Measurements from ENCODE around the gene MAN2A1.

The MAN2A1 gene

DNA sequence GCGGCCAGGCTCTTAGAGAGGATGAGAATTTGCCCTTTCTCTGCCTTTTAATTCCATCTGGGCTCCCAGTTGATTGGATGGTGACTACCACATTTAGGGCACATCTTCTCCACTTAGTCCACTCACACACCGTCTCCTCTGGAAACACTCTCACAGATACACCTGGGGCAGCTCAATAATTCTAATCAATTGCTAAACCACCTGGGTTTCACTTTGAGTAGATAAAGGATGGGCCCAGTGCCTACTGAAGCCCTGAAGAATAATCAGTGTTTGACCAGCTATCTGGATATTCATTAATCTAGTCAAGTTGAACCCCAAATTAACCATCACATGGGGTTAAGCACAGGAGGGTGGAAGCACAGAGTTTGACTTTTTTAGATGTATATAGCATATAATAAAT, 19.1 kb downstream of the MAN2A1 start:
- DNase-seq = no peak

DNA sequence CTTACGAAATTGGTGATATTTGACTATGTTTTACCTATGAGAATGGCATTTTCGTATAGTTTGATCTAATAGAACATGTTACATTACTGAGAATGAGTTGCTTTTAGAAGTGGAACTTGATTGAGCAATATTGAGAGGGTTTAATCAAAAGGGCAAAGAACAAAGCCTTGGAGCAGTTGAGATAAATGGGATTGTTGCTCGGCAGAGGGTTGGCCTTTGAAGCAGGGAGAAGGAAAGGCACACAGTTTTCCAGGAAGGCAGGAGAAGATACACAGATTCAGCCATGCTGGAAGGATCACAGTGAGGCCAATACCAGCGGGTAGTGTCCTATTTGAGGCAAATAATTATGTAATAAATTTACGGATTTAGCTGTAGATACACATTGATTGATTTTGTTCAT, 19.5 kb downstream of the MAN2A1 start:
- no peak for DNase-seq

- DNase-seq = no peak
These were observed 21.9 kb downstream of the MAN2A1 start for GRCh38 chr5:109711673-109712072.

DNA sequence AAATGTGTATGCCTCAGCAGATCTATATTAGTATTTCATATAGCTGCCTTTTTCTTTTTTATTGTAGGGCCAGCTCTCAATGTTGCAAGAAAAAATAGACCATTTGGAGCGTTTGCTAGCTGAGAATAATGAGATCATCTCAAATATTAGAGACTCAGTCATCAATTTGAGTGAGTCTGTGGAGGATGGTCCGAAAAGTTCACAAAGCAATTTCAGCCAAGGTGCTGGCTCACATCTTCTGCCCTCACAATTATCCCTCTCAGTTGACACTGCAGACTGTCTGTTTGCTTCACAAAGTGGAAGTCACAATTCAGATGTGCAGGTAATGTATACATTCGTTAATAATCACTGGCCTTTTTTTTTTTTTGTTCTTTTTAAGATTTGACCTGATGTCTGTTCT, 23.7 kb downstream of the MAN2A1 start:
- no peak for DNase-seq

DNA sequence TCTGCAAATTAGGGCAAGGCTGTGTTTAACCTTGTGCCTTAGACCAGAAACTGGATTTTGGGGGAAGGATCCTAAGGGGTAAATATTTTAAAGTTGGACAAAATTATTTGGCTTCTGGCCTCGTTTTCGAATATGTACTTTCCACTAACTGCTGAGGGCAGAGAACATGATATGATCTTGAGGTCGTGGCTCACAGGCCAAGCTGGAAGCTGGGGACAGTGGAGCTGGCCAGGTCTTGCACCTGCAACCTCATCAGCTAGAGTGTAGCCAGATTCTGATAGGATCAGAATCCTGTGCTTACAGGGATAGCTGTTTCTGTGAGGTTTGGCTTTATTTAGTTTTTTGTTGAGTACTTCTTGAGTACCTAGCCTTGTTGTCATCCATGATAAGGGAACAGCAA, 24.9 kb downstream of the MAN2A1 start:
- DNase-seq = no peak

GRCh38 chr5:109718216-109718615, 28.5 kb downstream of the MAN2A1 start:
- DNase-seq = no peak

GRCh38 chr5:109718632-109719031, 28.9 kb downstream of the MAN2A1 start:
- DNase-seq = no peak

DNA sequence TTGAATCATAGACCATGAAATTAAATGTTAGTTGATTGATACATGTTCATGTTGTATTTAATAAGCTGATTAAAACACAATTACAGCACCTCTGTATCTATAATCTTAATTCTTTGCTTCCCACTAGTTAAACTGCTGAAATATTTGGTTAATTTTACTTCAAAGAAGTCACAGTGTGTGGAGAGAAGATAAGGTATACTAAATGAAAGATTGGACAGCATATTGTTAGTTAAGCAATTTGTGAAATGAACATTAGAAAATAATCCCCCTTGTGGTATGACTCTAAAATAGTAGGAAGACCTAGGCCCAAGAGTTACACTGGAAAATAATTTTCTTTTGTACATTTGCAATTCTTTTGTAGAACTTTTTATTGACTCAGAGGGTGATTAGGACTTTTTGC, 30.3 kb downstream of the MAN2A1 start:
- DNase-seq = no peak

DNA sequence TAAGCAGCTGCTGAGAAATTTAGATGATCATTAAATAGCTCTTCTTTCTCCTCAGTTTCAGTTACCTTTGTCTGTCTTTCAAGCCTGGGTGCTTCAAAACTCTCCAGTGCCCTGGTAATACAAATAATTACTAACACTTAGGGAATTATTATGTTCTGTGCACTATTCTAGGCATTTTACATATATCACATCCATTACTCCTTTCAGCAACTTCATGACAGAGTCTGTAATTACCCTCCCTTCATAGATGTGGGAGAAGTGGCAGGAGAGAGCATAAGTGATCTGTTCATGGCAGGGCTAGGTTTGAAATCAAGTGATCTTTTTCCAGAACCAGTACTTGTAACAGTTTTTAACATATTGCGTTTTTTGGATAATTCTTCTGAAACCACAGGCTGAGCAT, 32.0 kb downstream of the MAN2A1 start:
- DNase-seq = no peak

DNA sequence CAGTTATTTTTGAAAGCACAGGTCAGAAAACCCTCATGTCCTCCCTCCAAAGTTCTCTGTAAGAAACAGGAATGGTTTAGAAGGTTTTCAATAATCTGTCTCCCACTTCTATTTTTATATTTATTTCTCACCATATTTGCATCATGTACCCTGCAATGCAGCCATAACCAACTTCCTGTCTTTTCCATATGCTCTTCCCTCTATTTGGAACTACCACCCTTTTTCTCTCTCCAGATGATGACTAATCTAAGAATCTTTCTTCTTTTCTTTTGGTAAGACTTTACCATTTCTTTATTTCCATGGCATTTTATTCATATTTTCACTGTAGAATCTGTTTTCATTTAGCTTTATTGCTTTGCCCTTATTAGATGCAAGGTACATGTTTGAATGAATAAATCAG, 33.9 kb downstream of the MAN2A1 start:
- DNase-seq = no peak

- no peak for DNase-seq
These were observed 35.4 kb downstream of the MAN2A1 start for GRCh38 chr5:109725135-109725534.

DNA sequence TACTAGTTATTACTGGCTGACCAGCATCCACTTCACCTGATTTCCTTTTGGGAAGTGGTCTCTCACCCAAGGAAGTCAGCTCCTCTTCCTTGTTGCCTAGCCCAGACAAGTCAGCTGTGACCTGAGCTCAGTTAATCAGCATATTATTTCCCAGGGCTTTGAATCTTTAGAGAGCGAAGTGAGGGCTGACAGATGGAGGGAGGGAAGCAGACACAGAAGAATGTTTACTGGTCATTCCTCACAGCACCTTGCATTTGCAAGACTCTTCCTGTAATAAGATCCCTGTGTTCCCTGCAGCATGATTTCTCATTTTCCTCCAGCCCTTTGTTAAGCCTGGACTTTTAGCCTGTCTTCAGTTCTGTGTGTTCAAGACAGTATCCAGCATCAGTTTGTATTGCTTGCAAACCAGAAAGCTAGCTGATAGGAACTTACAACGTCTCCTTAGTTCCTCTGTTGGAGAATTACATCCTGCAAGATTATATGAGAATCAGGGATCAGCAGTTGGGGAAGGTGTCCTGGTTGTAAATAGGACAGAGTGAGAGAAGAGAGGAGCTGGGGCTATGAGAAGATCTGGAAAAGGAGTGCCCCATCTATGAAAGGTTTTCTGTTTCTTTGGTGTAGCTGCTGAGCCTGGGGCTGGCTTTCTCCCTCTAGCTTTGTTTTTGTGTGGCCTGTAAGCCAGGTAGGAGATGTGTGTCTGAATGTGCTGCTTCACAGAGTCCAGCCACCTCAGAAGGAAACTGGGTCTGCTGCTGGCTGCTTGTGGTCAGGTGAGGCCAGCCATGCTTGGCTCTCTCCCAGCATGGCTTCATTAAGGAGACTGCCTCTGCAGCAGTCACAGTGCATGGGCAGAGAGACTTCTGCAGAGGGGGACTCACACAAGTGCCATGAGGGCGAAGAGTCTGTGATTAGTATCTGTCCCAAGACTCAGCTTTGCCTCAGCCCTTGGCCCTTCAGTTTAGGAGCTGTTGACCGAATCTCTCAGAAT, 50.3 kb downstream of the MAN2A1 start:
- DNase-seq = no peak

DNA sequence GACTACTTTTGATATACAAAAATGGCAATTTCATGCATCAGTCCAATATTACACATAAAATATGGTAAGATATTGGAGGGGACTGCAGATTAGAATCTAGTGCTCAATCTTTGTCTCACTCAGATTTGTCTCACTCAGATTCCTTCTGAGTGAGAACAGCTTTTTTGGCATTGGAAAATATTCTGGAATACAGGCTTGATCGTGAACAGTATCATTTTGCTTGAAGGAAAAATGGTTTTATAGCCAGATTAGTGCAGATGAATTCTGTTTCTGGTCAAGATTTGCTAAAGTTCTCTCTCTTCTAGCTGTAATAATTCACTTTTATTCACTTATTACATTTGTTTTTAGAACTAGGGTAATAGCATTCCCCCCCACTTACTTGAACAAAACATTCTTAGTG, 51.2 kb downstream of the MAN2A1 start:
- DNase-seq = no peak

- no peak for DNase-seq
These were observed 51.7 kb downstream of the MAN2A1 start for GRCh38 chr5:109741390-109741789.

DNA sequence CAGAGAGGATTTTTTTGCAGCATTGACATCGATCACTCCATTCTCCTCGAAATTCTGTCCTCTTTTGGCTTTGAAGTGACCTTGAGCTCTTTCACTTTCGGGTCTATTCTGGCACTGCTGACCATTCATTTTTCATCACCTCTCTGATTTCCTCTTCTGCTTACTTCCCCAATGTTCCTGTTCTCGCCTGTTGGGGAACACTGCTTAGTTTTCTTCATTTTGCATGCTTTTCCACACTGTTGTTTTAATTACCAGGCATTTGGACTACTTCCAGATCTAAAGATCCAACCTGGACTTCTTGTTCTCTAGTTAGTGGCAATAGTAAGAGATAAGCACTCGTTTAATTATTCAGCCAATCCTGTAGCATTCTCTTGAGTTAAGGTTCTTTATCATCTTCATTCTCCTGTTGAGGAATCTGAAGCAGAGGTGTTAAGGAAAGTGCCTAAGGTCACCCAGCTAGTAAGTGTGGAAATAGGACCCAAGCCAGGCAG, 53.4 kb downstream of the MAN2A1 start:
- no peak for DNase-seq

- DNase-seq = no peak
These were observed 54.1 kb downstream of the MAN2A1 start for GRCh38 chr5:109743770-109744212.

GRCh38 chr5:109744261-109744660, 54.5 kb downstream of the MAN2A1 start:
- DNase-seq = no peak

DNA sequence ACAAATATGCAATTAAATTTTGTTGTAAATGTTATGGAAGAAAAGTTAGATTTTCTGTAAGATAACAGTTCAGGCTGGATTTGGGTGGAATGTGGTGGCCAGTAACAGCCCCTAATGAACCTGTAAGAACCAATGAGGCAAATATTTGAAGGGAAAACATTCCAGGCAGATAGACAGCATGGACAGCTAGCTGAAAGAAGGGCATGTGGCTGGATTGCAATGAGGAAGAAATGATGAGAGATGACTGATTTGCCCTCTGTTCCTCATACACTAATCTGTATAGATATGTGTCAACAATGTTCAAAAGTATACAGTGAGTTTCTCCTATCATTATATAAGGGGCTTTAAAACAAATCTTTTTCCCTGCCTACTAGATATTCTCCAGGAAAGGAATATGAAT, 58.8 kb downstream of the MAN2A1 start:
- no peak for DNase-seq

- no peak for DNase-seq
These were observed 60.7 kb downstream of the MAN2A1 start for GRCh38 chr5:109750463-109750862.

- DNase-seq = no peak
These were observed 63.6 kb downstream of the MAN2A1 start for GRCh38 chr5:109753279-109753678.

- no peak for DNase-seq
These were observed 64.6 kb downstream of the MAN2A1 start for GRCh38 chr5:109754319-109754718.

GRCh38 chr5:109755761-109756160, 66.0 kb downstream of the MAN2A1 start:
- DNase-seq = no peak

- no peak for DNase-seq
These were observed 66.9 kb downstream of the MAN2A1 start for GRCh38 chr5:109756543-109757185.

DNA sequence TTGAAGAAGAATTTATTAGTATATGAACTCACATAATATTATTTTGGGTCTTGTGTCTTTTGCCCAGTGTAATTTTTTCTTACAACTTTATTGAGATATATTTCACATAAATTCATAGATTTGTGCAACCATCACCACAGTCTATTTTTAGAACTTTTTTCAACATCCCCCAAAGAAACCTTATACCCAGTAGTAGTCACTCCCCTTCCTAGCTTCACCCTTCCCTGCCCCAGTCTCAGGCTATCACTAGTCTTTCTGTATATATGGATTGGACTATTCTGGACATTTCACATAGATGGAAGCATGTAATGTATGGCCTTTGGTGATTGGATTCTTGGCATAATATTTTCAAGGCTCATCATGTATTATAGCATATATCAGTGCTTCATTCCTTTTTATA, 67.8 kb downstream of the MAN2A1 start:
- no peak for DNase-seq

Measured in GF-D8 (cell line).